Cortex of kidney (tissue), 1 donor: Measurements from ENCODE around the gene ULBP3.
"Not testable (repeated sequence)": the region's sequence is repeated elsewhere in the genome, so short reads cannot be mapped to it uniquely, and the experiment has no call there.

Experiments used
- DNase-seq: peaks from one replicate; lab custom pipeline; 2025; lab: John Stamatoyannopoulos, UW

ULBP3 gene

DNA sequence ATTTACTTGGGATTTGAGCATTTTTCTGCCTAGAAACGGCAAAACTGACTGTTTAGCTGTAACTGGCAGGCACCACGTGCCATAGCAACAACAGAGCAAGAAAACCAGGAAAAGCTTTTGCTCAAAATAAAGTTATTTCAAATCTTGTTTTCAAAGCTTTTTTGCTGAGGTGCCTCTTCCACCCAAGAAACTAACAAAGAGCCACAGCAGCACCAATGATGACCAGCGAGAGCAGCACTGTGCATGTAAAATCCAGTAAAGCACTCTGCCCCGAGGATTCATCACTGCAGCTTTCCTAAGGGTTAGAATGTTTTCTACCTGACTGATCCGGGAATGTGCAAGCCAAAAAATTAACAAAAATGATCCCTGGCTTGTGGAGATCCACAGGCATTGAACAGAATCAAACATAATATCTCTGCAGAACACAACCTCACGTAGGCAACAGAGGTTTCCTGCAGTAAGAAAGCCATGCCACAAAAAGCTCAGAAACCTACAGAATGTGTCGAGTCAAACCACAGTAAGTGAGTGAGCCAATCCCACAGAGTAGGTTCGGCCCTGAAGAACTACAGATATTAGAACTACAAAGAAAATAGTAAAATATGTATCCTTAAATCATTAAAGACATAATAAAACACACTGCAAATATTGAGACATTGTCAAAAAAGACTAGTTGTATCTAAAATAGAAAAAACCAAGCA lies 7.4 kb upstream of the ULBP3 start:
- DNase-seq, result no peak

DNA sequence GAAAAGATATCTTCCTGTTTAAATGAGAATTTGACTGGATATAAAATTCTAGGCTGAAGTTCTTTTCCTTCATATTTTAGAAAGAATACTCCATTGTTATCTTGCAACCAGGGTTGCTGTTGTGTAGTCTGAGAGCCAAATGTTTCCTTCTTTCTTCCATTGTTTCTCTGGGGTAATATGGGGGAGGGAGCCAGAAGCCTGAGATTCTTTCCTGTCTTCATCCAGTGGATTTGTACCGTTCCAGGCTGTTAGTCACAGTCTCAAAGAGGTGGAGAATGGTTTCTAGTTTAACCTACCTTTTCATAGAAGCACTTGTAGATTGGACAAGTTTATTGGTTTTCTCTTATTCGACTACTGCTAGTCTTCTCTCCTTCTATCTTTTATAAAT lies 6.1 kb upstream of the ULBP3 start:
- no peak for DNase-seq

DNA sequence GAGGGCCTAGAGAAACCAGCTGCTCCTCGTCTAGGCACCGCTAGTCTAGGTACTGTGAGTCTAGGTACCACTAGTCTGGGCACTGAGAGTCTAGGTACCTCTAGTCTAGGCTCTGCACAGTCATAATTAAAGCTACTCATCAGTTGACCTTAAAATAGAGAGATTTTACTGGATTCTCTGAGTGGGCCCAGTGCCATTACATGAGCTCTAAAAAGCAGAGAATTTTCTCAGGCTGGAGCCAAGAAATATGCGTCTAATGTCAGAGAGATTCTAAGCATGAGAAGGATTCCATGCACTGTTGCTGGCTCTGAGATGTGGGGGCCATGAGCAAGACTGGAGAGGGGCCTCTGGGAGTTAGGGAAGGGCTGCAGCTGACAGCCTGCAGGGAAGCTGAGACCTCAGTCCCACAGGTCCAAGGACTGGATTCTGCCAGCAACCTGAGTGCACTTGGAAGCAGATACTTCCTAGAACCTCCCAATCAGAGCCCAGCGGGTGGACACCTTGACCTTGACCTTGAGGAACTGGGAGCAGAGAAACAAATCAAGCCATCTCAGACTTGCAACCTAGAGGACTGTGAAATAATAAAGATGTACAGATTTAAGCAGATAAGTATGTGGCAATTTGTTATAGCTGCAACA lies 5.6 kb upstream of the ULBP3 start:
- DNase-seq, result not testable (repeated sequence)

DNA sequence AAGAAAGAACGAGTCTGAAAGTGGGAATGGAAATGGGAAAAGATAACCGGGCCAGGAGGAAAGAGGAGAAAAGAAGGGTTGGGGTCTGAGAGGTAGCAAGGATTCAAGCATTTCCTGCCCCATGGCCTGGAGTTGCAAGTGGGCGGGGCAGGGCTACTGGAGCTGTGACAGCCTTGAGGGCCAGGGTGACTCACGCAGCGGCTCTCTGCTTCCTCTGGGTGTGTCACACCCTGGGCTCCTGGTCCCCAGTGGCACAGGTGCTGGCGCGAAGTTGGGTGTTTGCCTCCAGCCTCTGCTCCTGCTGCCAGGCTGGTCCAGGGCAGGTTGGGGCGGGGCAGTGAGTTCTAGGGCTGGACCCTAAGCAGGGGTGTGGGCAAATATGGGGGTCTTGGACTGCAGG lies 3.3 kb upstream of the ULBP3 start:
- DNase-seq, result no peak

DNA sequence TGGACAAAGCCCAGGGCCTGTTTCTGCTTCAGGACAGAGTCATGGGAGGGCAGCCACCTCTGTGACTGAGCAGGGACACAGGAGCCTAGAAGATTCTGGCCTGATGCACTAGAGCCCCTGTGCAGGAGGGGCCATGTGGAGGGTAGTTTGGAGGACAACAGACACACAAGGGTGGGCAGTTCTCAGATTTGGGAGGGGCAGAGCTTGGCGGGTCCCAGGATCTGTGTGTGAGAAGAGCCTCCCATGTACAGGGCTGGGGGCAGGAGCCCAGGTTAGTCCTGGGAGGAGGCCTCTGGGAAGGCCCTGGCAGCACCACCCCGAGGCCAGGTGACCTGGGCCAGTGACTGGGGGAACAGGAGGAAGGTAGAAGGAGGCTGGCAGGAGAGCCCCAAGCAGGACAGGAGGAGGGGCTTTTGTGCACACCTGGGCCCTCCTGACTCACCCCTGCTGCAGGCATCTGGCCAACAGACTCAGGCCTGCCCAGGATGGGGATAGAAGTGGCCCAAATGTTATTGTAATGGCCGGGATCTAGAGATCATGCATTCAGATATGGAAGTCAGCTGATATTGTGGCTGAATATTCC lies 1.4 kb upstream of the ULBP3 start:
- DNase-seq, result no peak

DNA sequence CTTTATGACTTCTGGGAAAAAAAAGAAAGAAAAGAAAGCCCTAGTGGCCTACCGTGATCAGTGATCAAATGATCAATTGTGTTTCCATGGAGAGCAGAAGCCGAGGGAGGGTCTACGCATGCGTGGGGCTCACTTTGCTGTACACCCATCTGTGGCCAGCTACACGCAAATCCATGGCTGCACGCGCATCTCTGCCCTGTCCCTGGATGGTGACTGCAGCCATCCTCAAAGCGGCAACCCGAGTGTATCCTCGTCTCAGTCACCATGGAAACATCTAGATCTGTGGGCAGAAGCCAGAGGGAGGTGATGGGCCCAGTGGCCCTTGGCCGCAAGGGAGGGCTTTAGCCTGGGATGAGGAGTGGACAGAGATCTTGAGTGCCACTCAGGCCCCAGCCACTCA lies 785 bp upstream of the ULBP3 start:
- DNase-seq, result no peak

DNA sequence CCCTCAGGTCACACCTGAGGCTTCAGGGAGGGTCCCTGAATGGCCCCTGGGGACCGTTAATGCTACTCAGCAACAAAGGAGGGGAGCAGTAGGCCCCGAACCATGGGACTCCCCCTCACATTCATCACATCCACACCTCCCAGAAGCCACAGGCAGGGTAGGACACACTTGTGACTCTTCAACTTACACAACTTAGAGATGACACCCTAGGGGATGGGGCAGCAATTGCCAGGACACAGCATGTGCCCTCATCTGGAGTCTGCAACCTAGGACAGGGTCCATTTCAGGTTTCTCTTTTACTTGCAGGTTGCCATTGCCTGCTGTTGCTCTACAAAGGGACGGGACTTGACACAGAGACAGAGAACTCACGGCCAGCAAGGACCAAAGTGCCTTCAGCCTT lies 770 bp downstream of the ULBP3 start:
- no peak for DNase-seq

DNA sequence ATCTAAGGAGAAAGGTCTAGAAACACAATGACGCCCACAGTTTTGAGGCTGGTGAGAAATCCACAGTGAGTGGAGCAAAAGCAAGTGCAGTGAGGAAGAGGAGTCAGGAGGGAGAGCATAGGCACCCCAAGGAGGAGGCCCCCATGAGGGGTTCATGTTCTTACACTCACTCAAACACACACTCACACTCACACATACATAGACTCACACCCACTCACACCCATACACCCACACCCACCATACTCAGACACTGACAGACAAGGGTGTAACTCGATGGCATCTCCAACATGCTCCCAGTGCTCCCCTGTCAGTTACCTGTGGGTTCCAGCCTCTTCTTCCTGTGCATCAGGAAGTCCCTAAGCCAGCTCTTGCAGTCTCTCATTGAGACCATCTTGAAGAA lies 3.8 kb downstream of the ULBP3 start:
- no peak for DNase-seq

DNA sequence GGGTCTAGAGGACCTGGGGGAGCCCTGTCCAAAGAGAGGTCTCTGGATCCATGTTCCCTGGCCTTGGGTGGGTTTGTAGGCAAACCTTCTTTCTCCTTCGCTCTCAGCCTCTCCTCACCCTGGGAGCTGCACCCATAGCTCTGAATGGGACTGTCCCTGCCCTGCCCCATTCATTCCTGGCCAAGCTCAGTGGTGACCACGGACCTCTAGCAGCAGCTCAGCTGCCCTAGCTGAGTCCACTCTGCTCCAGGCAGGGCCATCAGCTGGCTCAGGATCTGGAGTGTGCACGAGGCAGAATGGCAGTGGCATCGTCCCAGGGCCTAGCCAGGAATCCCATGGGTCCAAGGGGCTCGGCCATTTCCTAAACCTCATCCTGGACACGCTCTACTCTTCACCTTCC lies 5.3 kb downstream of the ULBP3 start:
- DNase-seq, result no peak

DNA sequence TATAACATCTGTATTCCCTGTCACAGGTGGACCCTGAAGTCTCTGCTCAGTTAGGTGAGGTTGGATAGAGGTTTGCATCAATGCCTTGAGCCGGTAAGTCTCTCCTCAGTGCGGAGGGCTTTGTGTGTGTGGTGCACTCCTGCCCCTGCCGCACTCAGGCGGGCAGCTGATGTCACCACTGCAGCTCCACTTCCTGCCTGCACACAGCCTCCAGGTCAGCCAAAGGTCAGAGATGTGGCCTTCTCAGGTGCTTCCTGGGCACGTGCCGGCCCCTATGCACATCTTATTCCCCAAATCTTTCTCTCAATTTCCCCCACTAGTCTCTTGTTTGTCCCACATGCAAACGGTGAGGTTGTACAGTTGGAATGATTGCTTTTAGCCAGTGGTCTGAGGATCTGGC lies 8.9 kb downstream of the ULBP3 start:
- DNase-seq, result not testable (repeated sequence)

DNA sequence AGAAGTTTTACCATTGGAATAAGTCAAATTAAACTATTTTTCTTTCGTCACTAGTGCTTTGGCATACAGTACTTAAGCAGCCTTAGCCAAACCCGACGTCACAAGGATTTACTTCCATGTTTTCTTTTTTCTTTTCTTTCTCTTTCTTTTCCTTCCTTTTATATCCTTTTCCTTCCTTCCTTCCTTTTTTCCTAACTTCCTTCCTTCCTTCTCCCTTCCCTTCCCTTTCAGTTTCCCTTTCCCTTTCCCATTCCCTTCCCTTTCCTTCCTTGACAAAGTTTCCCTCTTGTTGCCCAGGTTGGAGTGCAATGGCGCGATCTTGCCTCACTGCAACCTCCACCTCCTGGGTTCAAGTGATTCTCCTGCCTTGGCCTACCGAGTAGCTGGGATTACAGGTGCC lies 9.9 kb downstream of the ULBP3 start:
- no peak for DNase-seq

DNA sequence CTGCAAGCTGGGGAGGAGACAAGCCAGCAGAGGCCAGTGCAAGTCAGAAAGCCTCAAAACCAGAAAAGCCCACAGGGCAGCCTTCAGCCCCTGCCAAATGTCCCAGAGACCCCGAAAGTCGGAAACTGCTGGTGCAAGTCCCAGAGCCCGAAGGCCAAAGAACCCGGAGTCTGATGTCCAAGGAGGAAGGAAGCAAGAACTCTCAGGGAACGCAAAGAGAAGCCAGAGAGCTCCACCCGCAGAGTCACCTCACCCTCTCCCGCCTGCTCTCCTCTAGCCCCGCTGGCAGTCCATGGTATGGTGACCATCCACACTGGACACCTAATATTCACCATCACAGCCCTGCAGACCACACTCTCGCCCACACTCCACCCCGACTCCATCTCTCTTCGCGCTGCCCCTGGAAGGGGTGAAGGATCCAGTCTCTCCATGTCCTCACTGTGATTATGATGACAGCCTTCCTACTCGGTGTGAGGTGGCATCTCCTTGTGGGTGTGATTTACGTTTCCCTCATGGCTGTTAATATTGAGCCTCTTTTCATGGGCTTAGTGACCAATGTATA lies 10.6 kb downstream of the ULBP3 start:
- DNase-seq, result no peak

DNA sequence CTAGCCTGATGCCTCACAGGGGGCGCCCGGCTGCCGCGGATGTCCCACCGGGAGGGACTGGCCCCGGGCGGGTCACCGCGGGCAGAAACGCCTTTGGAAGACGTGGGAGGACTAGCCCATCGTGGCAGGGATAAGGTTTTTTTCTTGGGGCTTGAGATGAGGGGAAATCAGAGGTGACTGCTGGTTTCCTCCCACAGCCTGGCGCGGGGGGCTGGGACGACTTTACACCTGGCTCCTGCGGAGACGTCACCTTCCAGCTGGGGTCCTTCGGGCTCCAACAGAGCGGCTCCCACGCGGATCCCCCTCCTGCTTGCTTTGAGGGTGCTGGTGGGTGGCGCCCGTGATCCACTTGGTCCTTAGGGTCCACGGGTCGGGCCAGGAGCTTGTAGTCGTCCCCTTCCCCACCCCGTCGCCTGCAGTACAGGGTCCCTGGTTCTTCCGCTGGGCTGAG lies 11.4 kb downstream of the ULBP3 start:
- no peak for DNase-seq

DNA sequence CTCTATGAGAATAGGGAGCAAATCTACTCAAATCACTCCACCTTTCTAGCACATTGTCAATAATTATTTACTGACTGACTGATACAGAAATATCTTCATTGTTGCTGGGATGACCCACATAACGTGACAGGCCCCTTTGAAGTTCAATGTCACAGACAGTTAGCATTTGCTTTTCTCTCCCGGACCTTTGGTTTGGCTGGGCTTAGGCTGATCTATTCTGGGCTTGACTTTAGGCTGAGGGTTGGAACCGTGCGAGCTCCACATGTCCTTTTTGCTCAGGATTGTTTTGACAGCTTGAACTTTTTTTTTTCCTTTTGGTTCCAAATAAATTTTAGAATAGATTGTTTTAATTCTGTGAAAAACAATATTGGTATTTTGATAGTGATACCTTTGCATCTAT lies 12.0 kb downstream of the ULBP3 start:
- DNase-seq, result no peak

DNA sequence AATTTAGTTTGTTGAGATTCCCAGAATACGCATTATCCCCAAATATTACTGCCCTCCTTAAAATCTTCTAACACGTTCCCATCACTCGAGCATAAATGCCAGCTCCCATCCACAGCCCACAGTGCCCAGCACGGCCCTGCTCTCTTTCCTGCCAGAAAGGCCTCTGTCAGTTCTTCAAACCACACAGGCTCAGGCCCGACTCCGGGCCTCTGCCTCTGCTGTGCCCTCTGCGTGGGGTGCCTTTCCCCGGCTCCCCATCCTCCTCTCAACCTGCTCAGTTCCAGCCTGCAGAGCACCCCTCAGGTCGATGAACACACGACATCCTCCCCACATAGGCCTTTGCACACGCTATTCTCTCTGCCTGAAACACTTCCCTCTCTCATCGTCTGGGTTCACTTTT lies 12.8 kb downstream of the ULBP3 start:
- no peak for DNase-seq

DNA sequence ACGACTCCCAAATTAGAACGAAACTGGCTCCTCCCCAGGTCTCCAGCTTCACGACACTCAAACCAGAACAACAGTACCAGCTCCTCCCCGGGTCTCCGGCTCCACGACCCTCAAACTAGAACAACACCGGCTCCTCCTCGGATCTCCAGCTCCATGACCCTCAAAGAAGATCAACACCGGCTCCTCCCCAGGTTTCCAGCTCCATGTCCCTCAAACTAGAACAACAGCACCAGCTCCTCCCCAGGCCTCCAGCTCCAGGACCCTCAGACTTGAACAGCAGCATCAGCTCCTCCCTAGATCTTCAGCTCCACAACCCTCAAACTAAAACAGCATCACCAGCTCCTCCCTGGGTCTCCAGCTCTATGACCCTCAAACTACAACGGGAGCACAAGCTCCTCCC lies 13.8 kb downstream of the ULBP3 start:
- DNase-seq, result no peak

DNA sequence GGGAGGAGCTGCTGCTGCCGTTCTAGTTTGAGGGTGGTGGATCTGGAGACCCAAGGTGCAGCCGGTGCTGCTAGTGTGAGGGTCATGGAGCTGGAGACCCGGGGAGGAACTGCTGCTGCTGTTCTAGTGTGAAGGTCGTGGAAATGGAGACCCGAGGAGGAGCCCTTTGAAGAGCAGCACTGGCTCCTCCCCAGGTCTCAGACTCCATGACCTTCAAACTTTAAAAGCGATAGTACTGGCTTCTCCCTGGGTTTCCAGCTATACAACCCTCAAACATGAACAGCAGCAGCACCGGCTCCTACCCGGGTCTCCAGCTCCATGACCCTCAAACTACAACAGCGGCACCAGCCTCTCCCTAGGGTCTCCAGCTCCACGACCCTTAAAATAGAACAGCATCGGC lies 15.5 kb downstream of the ULBP3 start:
- no peak for DNase-seq

DNA sequence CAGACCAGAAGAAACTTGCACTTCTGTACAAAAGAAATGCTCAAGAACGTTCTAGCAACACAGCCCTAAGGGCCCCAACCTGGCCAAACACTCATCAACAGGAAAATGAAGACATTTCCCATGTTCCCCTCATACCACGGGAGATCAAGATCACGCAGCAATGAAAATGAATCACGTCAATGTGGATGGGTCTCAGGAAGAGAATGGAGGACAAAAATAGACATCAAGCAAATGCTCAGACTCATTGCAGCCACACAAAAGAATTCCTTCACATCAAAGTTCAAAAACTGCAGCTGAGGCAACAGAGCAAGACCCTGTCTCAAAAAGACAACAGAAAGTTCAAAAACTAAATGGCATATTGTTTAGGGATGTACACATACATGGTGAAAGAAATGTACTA lies 18.1 kb downstream of the ULBP3 start:
- DNase-seq, result no peak

DNA sequence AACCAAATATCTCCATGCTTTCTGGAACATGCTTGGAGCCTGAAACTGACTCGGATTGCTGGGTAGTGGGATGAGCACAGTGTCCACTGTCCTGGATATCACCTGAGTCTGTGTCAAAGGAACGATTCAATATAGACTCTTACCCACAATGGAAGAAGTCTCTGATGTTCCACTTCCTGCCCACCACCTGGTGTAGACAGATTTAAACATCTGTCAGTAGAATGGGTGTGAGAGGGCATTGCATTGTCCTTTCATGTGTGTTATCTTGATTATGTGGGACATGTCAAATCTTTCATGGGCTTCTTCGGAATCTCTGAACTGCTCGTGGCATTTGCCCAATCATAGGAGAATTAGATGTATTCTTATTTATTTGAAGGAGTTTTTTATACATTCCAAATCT lies 20.8 kb downstream of the ULBP3 start:
- DNase-seq, result no peak

DNA sequence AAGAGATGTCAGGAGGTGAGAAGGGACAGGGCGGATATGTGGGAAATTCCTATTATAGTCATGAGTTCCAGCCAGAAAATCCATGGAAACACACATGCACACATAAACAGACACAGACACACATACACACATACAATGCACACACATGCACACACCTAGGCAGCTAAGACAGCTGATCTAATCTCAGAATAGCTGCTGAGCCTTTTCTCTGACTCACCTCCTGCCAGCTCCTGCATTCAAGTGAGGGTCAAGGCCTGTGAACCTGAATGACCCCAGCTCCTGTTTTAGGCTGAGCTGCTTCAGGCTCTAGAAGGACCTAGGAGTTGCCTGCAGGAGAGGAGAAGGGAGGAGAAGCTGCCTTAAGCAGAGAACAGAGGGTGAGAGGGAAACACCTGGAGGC lies 22.0 kb downstream of the ULBP3 start:
- no peak for DNase-seq

DNA sequence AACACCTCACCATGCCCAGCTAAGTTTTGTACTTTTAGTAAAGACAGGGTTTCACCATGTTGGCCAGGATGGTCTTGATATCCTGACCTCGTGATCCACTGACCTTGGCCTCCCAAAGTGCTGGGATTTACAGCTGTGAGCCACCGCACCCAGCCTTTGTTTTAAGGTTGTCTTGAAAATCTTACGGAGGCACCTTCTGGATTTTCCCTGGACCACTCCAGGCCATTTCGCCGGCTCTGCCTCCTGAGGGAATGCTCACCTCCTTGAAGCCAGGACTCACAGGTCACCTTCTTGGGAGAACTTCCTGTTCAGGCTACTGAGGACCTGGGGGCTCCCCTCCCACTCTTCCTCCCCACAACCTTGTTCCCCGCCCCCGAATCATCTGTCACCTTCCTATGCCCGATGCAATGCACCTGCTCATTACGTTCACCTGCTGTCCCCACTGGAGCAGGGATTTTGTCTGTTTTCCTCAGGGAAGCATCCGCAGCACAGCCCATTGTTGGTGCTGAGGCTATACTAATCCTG lies 24.2 kb downstream of the ULBP3 start:
- DNase-seq, result no peak

DNA sequence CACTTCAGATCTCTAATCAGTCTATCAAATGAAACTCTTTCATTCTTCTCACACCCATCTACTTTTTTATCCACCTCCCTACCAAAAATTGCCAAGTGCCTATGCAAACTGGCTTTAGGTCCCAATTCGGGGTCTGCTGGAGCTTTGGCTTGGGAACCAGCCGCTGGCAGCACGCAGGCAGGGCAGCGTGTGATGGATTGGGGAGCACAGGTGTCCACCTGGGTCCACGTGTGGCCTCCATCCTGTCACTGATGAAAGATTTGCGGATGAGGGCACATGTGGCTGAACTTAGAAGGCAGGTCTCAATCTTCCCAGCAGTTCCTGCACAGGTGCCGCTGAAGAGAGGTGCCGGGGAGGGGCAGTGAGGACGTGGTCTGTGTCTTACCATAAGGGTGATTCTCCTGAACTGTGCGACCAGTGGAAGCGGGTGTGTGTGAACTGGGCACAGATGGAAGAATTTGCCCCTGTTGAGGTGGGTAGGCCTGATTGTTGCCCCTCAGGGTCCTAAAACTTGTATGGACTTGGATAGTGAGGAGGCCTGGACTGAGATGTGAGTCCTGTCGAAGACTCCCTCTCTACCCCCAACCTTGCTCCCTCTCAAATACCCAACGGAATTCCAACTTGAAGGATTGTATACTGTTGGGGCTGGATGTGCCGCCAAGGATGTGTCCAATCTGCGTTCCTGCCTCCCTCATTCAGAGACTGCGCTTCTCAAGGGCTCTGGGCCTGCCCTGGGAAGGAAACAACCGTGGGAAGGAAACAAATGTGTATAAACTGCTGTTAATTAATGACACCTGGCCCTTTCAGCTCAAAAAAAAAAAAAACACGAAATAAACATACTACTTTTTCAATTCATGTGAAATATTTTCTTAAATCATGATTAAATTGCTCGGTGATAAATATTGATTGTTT lies 25.2 kb downstream of the ULBP3 start:
- DNase-seq, result no peak
